ENCODE measurements around the gene SOX11.

DNA sequence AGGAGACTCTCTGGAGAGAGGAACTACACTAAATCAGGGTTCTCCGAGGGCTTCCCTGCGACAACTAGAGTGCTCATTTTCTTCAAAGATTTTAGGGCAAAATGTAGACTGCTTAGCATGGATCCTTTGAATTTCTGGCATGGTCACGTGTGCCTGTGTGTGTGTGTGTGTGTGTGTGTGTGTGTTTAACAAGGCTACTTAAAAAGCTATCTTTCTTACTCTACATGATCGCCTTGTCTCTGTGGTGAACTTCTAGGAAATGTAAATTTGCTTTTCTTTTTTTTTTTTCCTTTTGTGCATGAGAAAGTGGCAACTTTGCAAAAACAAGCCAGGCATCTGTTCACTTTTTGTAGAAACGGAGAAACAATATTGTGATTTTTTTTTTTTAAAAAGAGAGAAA is 43.9 kb downstream of the SOX11 start:
- TF ChIP-seq POLR2A (IDR thresholded peaks at IDR 0.05) (no peak), CTCF (IDR thresholded peaks at IDR 0.05) (no peak)

Measured in ovary (tissue), 3 donors.